Breast epithelium (tissue), 3 donors: ENCODE data around the gene WNK4.

Experiments
- POLR2A ChIP-seq: fragments of 450-650 bp; IDR thresholded peaks from one replicate; pipeline ENCODE4 v1.6.1; 2016; ENCODE audit warnings: antibody characterized with exemption, mild to moderate bottlenecking, moderate library complexity
- TF ChIP-seq, protein P1 (sequence below), 3 donors: fragments of 450-650 bp; IDR thresholded peaks; one replicate each; pipeline ENCODE4 v1.5.1; 2016 to 2017; ENCODE audit warnings: antibody characterized with exemption in 3 of 3, mild to moderate bottlenecking in 3 of 3, moderate library complexity in 3 of 3

DNA sequence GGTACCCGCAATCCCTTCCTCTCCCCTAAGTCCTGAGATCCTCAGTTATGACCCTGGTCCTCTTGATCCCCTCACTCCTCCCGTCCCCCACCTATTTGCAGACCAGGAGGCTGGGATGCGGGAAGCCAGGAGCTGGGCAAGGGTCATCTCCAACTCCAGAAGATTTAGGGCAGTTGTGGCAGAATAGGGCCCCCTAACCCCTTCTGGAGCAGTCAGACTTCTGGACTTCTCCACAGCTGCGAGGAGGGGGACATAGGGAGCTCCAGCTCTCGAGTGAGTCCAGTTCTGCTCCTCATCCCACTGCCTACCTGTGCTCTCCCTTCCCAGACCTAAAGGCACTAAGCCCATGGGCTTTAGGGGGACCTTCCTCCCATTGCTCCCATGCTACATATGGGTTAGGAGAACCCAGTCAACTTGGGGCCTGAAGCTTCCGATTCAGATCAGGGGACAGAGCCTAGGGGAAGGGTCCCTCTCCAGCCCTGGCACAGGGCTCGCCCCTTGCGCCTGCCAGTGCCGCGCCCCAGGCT, 1.3 kb downstream of the WNK4 start:
- TF ChIP-seq POLR2A, result no peak
- TF ChIP-seq, protein P1, sequence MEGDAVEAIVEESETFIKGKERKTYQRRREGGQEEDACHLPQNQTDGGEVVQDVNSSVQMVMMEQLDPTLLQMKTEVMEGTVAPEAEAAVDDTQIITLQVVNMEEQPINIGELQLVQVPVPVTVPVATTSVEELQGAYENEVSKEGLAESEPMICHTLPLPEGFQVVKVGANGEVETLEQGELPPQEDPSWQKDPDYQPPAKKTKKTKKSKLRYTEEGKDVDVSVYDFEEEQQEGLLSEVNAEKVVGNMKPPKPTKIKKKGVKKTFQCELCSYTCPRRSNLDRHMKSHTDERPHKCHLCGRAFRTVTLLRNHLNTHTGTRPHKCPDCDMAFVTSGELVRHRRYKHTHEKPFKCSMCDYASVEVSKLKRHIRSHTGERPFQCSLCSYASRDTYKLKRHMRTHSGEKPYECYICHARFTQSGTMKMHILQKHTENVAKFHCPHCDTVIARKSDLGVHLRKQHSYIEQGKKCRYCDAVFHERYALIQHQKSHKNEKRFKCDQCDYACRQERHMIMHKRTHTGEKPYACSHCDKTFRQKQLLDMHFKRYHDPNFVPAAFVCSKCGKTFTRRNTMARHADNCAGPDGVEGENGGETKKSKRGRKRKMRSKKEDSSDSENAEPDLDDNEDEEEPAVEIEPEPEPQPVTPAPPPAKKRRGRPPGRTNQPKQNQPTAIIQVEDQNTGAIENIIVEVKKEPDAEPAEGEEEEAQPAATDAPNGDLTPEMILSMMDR (IDR thresholded peaks at IDR 0.05), result no peak
